Suppressor macrophage treated with lipopolysaccharide for 4 hours (primary cell): ENCODE data around the gene PKD1.

Experiments
- DNase-seq: peaks from one replicate; pipeline ENCODE4 v3.0.0-alpha.2; 2020

The PKD1 gene

GRCh38 chr16:2135770-2136490 lies at the start of gene PKD1:
PKD1 (minus strand) TSS chr16:2135898; CDS start chr16:2135689, 209 bp downstream.
- DNase-seq = peak; percentile 94

DNA sequence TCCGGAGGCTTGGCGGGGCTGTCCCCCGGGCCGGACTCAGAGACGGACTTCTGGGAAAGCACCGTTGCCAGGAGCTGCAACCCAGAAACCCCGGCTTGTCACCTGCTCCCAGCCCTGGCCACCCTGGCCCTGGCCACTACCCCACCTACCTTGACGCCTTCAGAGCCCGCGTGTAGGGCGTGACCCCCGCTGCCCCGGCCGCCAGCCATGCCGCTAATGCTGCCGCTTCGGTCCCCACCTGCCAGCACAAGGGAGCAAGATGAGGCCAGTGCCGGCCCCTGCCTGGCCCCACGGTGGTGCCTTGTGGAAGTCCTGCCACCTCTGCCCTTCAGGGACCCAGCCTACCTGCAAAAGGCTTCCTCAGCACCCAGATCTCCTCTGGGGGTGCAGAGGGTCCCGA lies 49.3 kb upstream of the PKD1 start:
- no peak for DNase-seq

- DNase-seq = no peak
These were observed 48.6 kb upstream of the PKD1 start for GRCh38 chr16:2184346-2184745.

DNA sequence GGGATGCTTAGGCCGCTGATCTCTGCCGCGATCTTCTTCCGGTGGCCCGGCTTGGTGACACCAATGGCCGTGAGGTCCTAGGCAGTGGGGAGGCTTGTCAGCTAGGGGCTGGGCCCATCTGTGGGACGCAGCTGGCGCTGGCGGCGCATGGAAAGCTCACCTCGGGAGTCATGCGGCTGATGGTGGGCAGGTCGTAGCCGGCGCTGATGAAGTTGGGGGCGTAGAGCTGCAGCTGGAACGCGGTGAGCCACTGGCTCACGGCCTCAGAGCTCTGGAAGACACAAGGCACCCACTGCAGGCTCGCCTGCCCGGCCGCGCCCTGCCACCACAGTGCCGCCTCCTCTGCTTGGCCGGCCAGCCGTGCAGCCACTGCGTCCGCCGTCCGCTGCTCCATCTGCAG lies 48.0 kb upstream of the PKD1 start:
- DNase-seq = no peak

GRCh38 chr16:2181952-2182351 lies 46.3 kb upstream of the PKD1 start:
- DNase-seq = no peak

GRCh38 chr16:2180962-2181923 lies 45.5 kb upstream of the PKD1 start:
- DNase-seq = no peak

DNA sequence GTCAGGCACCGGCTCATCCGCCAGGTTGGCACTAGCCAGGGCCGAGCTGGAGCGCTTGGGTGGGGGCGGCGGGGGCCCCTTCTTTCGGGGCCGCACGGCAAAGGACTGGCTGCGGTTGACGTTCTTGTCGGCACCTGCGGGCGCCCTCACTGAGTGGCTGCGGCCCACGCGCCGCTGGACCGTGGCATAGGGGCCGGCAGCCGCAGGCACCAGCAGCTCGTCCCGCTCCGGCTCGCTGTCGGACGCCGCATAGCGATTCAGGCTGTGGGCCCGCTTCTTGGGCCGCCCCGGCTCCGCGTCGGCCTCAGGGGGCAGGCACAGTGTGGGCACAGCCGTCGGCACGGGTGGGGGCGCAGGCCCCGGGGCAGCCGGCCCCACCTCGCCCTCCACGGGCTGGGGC lies 44.8 kb upstream of the PKD1 start:
- no peak for DNase-seq

- DNase-seq = no peak
These were observed 43.9 kb upstream of the PKD1 start for GRCh38 chr16:2179576-2179975.

GRCh38 chr16:2179107-2179501 lies 43.4 kb upstream of the PKD1 start:
- no peak for DNase-seq

GRCh38 chr16:2178321-2179106 lies 42.8 kb upstream of the PKD1 start:
- DNase-seq = peak; percentile 15

- DNase-seq = no peak
These were observed 41.9 kb upstream of the PKD1 start for GRCh38 chr16:2177561-2177960.

DNA sequence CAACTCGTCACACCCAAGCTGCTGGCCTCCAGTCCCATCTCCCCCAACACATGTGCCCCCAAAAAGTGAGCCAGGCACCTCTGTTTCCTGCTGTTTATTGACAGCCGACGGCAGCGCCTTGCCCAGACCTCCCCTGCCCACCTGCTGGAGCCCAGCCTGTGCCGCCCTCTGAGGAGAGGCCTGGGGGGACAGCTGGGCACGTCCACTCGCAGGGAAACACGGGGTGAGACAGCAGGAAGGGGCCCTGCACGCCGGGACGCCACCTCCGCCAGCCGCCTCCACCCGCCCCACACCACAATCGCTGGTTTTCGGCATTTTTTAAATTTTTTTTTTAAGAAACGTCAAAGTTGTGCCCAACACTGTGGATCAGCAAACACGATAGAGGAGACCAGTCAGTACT lies 41.4 kb upstream of the PKD1 start:
- DNase-seq = no peak

- no peak for DNase-seq
These were observed 40.3 kb upstream of the PKD1 start for GRCh38 chr16:2176047-2176446.

DNA sequence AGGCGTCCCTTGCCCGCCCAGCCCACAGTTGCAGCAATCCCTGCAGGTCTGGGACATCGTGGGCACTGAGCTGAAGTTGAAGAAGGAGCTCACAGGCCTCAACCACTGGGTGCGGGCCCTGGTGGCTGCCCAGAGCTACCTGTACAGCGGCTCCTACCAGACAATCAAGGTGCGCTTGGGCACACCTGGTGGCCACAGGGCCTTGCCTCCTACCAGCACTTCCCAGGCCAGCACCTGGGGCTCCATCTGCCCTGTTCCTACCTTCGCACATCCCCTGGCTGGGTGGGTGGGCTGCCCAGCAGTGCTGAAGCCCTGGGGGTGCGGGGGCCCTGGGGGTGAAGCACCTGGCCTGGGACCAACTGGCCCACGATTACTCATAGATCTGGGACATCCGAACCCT lies 39.8 kb upstream of the PKD1 start:
- DNase-seq = no peak

- DNase-seq = no peak
These were observed 38.9 kb upstream of the PKD1 start for GRCh38 chr16:2174396-2175131.

DNA sequence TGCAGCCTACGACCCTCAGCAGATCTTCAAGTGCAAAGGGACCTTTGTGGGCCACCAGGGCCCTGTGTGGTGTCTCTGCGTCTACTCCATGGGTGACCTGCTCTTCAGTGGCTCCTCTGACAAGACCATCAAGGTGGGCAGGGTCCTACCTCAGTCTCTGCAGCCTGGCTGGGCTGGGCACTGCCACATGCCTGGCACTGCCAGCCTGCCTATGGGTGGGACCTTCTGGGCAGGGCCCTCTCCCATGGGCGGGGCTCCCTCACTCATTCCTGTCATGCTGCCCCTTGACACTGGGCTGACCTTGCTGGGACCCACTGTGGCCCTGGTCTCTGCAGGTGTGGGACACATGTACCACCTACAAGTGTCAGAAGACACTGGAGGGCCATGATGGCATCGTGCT lies 38.2 kb upstream of the PKD1 start:
- DNase-seq = no peak

DNA sequence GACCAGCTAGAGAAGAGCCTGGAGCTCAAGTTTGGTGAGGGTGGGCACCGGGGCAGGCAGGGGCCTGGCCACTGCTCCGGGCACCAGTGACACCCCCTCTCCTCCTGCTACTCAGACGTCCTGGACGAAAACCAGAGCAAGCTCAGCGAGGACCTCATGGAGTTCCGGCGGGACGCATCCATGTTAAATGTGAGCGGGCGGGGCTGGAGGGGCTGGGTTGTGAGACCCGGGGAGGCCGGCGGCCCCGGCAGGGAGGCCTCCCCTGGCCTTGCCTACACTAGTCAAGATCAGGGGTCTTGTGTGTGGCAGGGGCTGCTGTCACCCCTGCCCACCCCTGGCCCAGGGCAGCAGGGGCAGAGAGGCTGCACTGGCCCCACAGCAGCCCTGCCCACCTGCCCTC lies 37.7 kb upstream of the PKD1 start:
- DNase-seq = no peak

GRCh38 chr16:2172688-2173335 lies 37.1 kb upstream of the PKD1 start:
- no peak for DNase-seq

DNA sequence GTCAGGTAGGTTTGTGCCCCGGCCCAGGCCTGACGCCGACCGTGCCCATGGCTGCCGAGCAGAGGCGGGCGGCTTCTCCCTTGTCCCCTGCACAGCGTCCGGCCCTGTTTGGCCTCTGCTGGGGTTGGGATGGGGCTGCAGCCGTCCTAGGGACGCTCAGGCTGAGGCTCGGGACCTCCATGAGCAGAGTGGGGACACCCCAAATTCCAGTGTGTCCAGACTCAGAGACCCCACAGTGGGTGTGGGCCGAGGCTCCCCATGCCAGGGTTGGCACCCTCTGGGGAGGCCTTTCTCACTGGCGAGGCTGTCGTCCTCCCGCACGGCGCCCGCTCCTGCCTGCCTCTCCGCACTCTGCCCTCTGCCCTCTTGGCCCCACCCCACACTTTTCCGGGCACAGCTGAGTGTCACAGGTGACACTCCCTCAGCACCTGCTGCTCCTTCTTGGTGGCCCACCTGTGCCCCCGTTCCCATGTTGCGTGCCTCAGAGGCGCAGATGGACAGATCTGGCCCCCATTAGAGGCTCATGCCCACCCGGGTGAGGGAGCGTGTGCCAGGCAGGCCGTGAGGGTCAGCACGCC lies 36.0 kb upstream of the PKD1 start:
- DNase-seq = no peak

DNA sequence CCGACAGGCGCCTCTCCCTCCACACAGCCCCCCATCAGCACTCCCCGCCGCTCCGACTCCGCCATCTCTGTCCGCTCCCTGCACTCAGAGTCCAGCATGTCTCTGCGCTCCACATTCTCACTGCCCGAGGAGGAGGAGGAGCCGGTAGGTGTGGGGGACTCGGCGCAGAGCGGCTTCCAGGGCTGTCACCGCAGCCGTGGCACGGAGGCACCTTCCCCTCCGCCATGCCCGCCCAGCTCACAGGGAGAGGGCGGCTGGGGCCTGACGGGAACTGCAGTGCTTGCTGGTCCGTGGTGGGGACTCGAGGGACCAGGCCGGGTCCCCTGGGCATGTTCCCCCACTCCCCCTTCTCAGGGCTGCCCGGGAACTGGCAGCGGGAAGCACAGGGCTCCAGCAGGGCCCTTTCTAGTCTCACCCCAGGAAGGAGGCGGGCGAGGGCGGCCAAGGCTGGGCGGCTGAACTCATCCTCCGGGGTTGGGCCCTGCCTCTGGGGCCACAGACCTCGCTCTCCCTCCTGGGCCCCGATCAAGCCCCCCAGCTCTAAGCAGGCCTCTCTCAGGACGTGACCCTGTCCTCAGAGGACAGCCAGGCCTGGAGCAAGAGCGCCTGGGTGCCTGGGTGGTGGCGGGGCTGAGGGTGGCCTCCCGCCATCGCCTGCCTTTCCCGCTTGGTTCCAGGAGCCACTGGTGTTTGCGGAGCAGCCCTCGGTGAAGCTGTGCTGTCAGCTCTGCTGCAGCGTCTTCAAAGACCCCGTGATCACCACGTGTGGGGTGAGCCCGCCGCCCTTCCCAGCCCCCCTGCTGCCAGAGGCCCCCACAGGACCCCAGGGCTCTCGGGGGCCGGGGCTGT lies 35.1 kb upstream of the PKD1 start:
- no peak for DNase-seq

DNA sequence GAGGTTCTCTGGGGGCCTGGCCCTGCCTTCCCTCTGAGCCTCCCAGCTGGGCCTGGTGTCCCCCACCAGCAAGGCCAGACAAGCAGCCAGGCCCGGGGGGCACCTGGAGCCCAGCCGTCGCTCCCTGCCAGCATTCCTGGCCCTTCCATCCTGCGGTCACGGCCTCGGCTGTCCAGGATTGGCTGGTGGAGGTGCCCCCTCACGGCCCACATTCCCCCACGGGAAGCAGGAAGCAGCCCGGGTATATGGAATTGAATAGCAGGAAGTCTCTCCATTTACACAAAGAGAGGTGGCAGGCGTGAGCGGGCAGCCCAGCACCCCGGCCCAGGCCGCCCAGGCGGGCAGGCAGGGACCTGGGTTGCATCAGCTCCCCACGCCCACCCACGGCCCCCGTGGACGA lies 34.4 kb upstream of the PKD1 start:
- no peak for DNase-seq
